Uterus (tissue), 2 donors: Measurements from ENCODE around the gene KLHL17.

Source experiments
- POLR2A ChIP-seq, 2 donors: fragments of 450-650 bp; IDR thresholded peaks; one replicate each; pipeline ENCODE4 v1.6.1; 2016; ENCODE audit warnings: antibody characterized with exemption in 2 of 2, mild to moderate bottlenecking in 1 of 2, moderate library complexity in 1 of 2
- TF ChIP-seq, protein P1 (sequence below), 4 experiments: fragments of 200-600 bp in 2 of 4; fragments of 450-650 bp in 2 of 4; sonication (generic) in 2 of 4; IDR thresholded peaks; one replicate each; pipeline ENCODE4 v1.5.1; 2016 to 2019; ENCODE audit warnings: antibody characterized with exemption in 4 of 4, mild to moderate bottlenecking in 2 of 4, moderate library complexity in 1 of 4

DNA sequence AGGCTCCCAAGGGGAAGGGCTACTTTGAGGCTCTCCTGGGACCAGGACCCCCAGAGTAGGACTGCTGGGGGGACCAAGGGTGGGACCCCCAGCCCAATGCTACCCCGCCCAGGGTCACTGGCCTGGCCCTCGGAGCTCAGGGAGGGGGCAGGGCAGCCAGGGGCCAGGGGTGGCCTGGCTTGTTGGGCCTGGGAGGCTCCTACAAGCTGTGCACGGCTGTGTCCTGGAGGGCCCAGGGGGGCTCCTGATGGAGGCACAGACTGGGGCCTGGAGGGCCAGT lies 37.3 kb downstream of the KLHL17 start:
- TF ChIP-seq POLR2A (IDR thresholded peaks at IDR 0.05): no peak
- TF ChIP-seq, protein P1, sequence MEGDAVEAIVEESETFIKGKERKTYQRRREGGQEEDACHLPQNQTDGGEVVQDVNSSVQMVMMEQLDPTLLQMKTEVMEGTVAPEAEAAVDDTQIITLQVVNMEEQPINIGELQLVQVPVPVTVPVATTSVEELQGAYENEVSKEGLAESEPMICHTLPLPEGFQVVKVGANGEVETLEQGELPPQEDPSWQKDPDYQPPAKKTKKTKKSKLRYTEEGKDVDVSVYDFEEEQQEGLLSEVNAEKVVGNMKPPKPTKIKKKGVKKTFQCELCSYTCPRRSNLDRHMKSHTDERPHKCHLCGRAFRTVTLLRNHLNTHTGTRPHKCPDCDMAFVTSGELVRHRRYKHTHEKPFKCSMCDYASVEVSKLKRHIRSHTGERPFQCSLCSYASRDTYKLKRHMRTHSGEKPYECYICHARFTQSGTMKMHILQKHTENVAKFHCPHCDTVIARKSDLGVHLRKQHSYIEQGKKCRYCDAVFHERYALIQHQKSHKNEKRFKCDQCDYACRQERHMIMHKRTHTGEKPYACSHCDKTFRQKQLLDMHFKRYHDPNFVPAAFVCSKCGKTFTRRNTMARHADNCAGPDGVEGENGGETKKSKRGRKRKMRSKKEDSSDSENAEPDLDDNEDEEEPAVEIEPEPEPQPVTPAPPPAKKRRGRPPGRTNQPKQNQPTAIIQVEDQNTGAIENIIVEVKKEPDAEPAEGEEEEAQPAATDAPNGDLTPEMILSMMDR (IDR thresholded peaks at IDR 0.05): no peak
